Neuron (in vitro differentiated cells): ENCODE measurements around the gene GNPDA1.
A peak's percentile ranks its signal among the peaks of the same experiment; 100 is the strongest.
"Not testable (repeated sequence)": the region's sequence is repeated elsewhere in the genome, so short reads cannot be mapped to it uniquely, and the experiment has no call there.

Source experiments
- H2AFZ ChIP-seq: one replicate; pipeline ENCODE4 v1.6.1; 2013; ENCODE audit warnings: low read depth, mild to moderate bottlenecking, inconsistent platforms, low read length, moderate library complexity
- H3K27me3 ChIP-seq: one replicate; pipeline ENCODE4 v1.6.1; 2013; ENCODE audit warnings: low read length; ENCODE audit not compliant: insufficient read depth
- H3K36me3 ChIP-seq: one replicate; pipeline ENCODE4 v1.6.1; 2013; ENCODE audit warnings: low read length; ENCODE audit not compliant: insufficient read depth
- H3K4me1 ChIP-seq: one replicate; pipeline ENCODE4 v1.6.1; 2013; ENCODE audit warnings: low read length; ENCODE audit not compliant: insufficient read depth
- H3K4me3 ChIP-seq: 2 replicates; pipeline ENCODE4 v1.5.1; 2013; ENCODE audit warnings: mild to moderate bottlenecking, low read length, moderate library complexity
- H3K9me3 ChIP-seq: one replicate; pipeline ENCODE4 v1.6.1; 2013; ENCODE audit warnings: low read length

The GNPDA1 gene

GRCh38 chr5:142012792-142013388 lies at the start of gene GNPDA1:
Gene GNPDA1 (minus strand): TSS chr5:142013027. CDS start chr5:142012035, 992 bp downstream.
- H3K4me3 ChIP-seq = peak within 1 kb of the TSS; percentile 36
- no peaks in the 10 kb centered on the region for H3K9me3 ChIP-seq

GRCh38 chr5:142059304-142059940 lies 46.6 kb upstream of the GNPDA1 start:
- Histone ChIP-seq H3K4me3 (no peak overlapping the region), H3K36me3 (no peaks in the 10 kb centered on the region), H3K9me3 (no peaks in the 10 kb centered on the region), H3K27me3 (no peaks in the 10 kb centered on the region), H3K4me1 (peaks cover 49% of the 10 kb centered on the region), H2AFZ (no peak overlapping the region)

More at GRCh38 chr5:142012792-142013388, at the start of gene GNPDA1:
- Histone ChIP-seq H3K36me3 (no peaks in the 10 kb centered on the region), H3K27me3 (no peaks in the 10 kb centered on the region), H3K4me1 (no peaks in the 10 kb centered on the region), H2AFZ (no peak within 1 kb of the TSS)

DNA sequence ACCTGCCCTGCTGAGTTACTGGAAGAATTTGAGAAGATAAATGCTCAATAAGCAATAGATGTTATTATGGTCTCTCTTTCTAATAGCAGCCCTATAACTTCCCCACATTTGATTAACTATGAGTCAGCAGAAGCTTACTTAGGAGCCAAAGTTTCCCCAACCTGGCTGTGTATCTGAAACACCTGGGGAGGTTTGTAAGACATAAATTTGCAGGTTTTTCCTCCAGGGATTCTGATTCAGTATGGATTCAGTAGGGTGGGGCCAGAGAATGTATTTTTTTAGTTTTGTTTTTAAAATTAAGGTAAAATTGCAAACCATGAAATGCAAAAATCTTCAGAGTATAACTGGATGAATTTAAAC lies 44.9 kb upstream of the GNPDA1 start:
- no peak overlapping the region for H3K4me3 ChIP-seq
- no peak overlapping the region for H2AFZ ChIP-seq
- H3K36me3 ChIP-seq = no peaks in the 10 kb centered on the region
- peaks cover 50% of the 10 kb centered on the region for H3K4me1 ChIP-seq
- H3K27me3 ChIP-seq = no peaks in the 10 kb centered on the region
- no peaks in the 10 kb centered on the region for H3K9me3 ChIP-seq

GRCh38 chr5:142056816-142057696 lies 44.2 kb upstream of the GNPDA1 start:
- Histone ChIP-seq H3K36me3 (no peaks in the 10 kb centered on the region), H3K27me3 (no peaks in the 10 kb centered on the region), H3K4me3 (no peak overlapping the region), H3K9me3 (no peaks in the 10 kb centered on the region), H2AFZ (peak overlapping the region; percentile 73), H3K4me1 (peaks cover 50% of the 10 kb centered on the region)

- Histone ChIP-seq H3K9me3 (no peaks in the 10 kb centered on the region), H3K36me3 (no peaks in the 10 kb centered on the region), H3K4me1 (peaks cover 42% of the 10 kb centered on the region)
Measured at GRCh38 chr5:142055301-142055700, 42.5 kb upstream of the GNPDA1 start.

DNA sequence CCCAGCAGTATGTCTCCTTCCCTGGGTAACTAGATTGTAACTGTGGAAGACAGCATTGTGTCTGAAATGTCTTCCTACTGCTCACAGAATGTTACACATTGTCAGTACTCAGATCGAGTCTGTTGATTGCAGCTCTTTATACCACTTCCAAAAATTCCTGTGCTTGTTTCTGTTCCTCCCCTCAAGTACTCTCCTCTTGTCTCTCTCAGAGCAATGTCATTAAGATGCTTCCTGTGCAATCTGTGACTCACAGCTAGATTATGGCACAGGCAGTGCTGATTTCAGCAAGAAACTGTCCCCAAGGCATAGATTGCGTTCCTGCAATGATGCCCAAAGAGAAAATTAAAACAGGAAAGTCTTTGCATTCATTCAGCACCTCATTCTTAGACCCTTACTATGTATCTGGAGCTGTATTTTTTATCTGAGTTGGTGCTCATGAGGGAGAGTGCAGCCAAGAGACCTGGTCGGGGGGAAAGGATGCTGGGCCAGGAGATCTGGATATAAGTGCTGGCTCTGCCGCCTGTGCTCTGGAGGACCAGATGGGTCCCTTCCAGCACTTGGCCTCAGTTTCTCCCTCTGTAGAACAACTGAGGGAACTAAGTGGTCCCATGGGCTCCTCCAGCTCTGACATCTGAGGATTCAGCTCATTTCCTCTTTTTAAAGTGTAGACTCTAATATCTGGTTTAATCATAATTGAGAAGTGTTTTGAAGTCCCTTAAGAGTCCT lies 40.8 kb upstream of the GNPDA1 start:
- no peak overlapping the region for H3K4me3 ChIP-seq

More at GRCh38 chr5:142055301-142055700, 42.5 kb upstream of the GNPDA1 start:
- Histone ChIP-seq H3K27me3 (no peaks in the 10 kb centered on the region), H3K4me3 (no peak overlapping the region), H2AFZ (no peak overlapping the region)

DNA sequence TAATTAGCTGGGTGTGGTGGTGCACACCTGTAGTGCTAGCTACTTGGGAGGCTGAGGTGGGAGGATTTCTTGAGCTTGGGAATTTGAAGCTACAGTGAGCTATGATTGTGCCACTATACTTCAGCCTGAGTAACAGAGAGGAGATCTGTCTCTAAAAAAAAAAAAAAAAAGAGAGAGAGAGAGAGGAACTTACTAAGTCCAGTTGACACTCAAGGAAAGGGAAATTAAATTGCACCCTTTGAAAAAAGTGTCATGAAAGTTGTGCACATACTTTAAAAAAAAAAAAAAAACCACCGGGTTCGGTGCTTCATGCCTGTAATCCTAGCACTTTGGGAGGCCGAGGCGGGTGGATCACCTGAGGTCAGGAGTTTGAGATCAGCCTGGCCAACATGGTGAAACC lies 39.2 kb upstream of the GNPDA1 start:
- H3K4me1 ChIP-seq = peaks cover 34% of the 10 kb centered on the region
- H3K36me3 ChIP-seq, H3K27me3 ChIP-seq, H2AFZ ChIP-seq, H3K4me3 ChIP-seq, H3K9me3 ChIP-seq: not testable (repeated sequence)

More for the DNA sequence above, 40.8 kb upstream of the GNPDA1 start:
- Histone ChIP-seq H3K9me3 (no peaks in the 10 kb centered on the region), H3K36me3 (no peaks in the 10 kb centered on the region), H2AFZ (no peak overlapping the region), H3K4me1 (peaks cover 40% of the 10 kb centered on the region), H3K27me3 (no peaks in the 10 kb centered on the region)

DNA sequence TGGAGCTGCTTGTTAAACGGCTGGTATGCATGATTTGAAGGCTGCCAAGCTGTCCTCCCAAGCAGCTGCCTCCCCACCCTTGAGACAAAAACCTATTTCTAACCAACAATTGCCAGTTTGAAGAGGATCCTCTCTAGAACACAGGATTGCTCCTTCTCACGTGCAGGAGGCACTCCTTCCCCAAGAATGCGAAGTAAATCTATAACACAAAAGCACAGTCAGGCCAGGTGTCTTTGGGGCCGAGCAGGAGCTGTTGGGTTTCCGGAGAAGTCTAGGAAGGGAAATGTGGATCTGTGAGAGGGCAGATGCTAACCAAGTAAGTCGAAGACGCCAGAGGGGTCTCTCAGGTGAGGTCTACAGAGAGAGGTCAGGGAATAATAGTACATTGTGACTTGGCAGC lies 35.4 kb upstream of the GNPDA1 start:
- Histone ChIP-seq H3K4me1 (peaks cover 6% of the 10 kb centered on the region), H3K9me3 (no peaks in the 10 kb centered on the region), H3K4me3 (no peak overlapping the region), H3K36me3 (no peaks in the 10 kb centered on the region), H3K27me3 (no peaks in the 10 kb centered on the region), H2AFZ (no peak overlapping the region)

- no peaks in the 10 kb centered on the region for H3K4me1 ChIP-seq
- no peaks in the 10 kb centered on the region for H3K9me3 ChIP-seq
- H3K36me3 ChIP-seq = no peaks in the 10 kb centered on the region
Measured at GRCh38 chr5:142046191-142046590, 33.4 kb upstream of the GNPDA1 start.

GRCh38 chr5:142040881-142041280 lies 28.1 kb upstream of the GNPDA1 start:
- H2AFZ ChIP-seq, H3K9me3 ChIP-seq, H3K36me3 ChIP-seq, H3K4me3 ChIP-seq, H3K4me1 ChIP-seq, H3K27me3 ChIP-seq: not testable (repeated sequence)

More at GRCh38 chr5:142046191-142046590, 33.4 kb upstream of the GNPDA1 start:
- no peak overlapping the region for H3K4me3 ChIP-seq
- no peaks in the 10 kb centered on the region for H3K27me3 ChIP-seq
- H2AFZ ChIP-seq = no peak overlapping the region

GRCh38 chr5:142040285-142040684 lies 27.5 kb upstream of the GNPDA1 start:
- H3K4me1 ChIP-seq = no peaks in the 10 kb centered on the region
- H3K27me3 ChIP-seq = no peaks in the 10 kb centered on the region
- H3K4me3 ChIP-seq = no peak overlapping the region
- no peak overlapping the region for H2AFZ ChIP-seq
- no peaks in the 10 kb centered on the region for H3K9me3 ChIP-seq
- H3K36me3 ChIP-seq = no peaks in the 10 kb centered on the region

DNA sequence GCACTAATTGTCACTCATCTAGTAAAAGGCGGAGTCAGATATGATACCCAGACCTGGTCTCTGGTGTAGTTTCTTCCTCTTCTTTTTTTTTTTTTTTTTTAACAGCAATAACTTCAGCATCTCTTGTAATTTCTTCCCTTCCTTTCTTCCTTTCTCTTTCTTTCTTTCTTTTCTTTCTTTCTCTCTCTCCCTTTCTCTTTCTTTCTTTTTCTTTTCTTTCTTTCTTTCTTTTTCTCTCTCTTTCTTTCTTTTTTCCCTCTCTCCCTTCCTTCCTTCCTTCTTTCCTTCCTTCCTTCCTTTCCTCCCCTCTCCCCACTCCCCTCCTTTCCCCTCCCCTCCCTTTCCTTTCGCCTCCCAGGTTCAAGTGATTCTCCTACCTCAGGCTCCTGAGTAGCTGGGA lies 25.9 kb upstream of the GNPDA1 start:
- Histone ChIP-seq H2AFZ (no peak overlapping the region), H3K9me3 (no peaks in the 10 kb centered on the region), H3K27me3 (no peaks in the 10 kb centered on the region), H3K36me3 (no peaks in the 10 kb centered on the region), H3K4me1 (no peaks in the 10 kb centered on the region), H3K4me3 (no peak overlapping the region)

DNA sequence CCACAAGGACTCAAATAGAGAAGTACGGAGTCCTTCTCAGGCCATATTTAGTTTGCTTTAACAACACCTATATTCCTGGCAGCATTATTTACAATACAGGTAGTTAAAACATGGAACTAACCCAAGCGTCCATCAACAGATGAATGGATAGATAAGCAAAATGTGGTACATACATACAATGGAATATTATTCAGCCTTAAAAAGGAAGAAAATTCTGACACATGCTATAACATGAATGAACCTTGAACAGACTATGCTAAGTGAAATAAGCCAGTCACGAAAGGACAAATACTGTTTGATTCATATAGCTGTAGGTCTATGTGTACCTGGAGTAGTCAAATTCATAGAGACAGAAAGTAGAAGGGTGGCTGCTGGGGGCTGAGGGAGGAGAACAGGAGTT lies 24.8 kb upstream of the GNPDA1 start:
- not testable (repeated sequence) for H3K36me3 ChIP-seq, H3K9me3 ChIP-seq, H3K4me3 ChIP-seq, H3K27me3 ChIP-seq, H2AFZ ChIP-seq, H3K4me1 ChIP-seq
